Stimulated activated CD4-positive, alpha-beta T cell treated with anti-CD3 and anti-CD28 coated beads, TNF-alpha, amount 100 ng/mL, for 1 hour (primary cell): ENCODE measurements around the gene CACNA1D.

Experiments
- DNase-seq, 3 donors: peaks; one replicate each; pipeline ENCODE4 v3.0.0-alpha.2; 2020; ENCODE audit warnings: low read depth in 3 of 3, low spot score in 1 of 3

CACNA1D gene

GRCh38 chr3:53709860-53710674, 215.7 kb downstream of the CACNA1D start:
- peak in 2 of 3 donors; percentile 3 to 26 for DNase-seq

- no peak for DNase-seq
Observed at GRCh38 chr3:53711387-53711786, 217.0 kb downstream of the CACNA1D start.

GRCh38 chr3:53712817-53713388, 218.5 kb downstream of the CACNA1D start:
- DNase-seq = no peak

- no peak for DNase-seq
Observed at GRCh38 chr3:53713626-53714025, 219.2 kb downstream of the CACNA1D start.

- no peak for DNase-seq
Observed at GRCh38 chr3:53715815-53716483, 221.5 kb downstream of the CACNA1D start.

GRCh38 chr3:53716998-53717397, 222.6 kb downstream of the CACNA1D start:
- no peak for DNase-seq

GRCh38 chr3:53718462-53718861, 224.1 kb downstream of the CACNA1D start:
- DNase-seq = no peak

- no peak for DNase-seq
Observed at GRCh38 chr3:53719796-53720195, 225.4 kb downstream of the CACNA1D start.

- DNase-seq = no peak
Observed at GRCh38 chr3:53721187-53722119, 227.0 kb downstream of the CACNA1D start.

GRCh38 chr3:53724566-53724965, 230.2 kb downstream of the CACNA1D start:
- no peak for DNase-seq

- DNase-seq = no peak
Observed at GRCh38 chr3:53725387-53725995, 231.1 kb downstream of the CACNA1D start.

GRCh38 chr3:53726643-53727042, 232.2 kb downstream of the CACNA1D start:
- DNase-seq = no peak

GRCh38 chr3:53728606-53729005, 234.2 kb downstream of the CACNA1D start:
- DNase-seq = no peak

- no peak for DNase-seq
Observed at GRCh38 chr3:53729159-53729558, 234.7 kb downstream of the CACNA1D start.

- DNase-seq = no peak
Observed at GRCh38 chr3:53729618-53730017, 235.2 kb downstream of the CACNA1D start.

- no peak for DNase-seq
Observed at GRCh38 chr3:53730576-53730975, 236.2 kb downstream of the CACNA1D start.

- DNase-seq = no peak
Observed at GRCh38 chr3:53731934-53732624, 237.7 kb downstream of the CACNA1D start.

- no peak for DNase-seq
Observed at GRCh38 chr3:53733446-53733845, 239.0 kb downstream of the CACNA1D start.

- no peak for DNase-seq
Observed at GRCh38 chr3:53739966-53740365, 245.6 kb downstream of the CACNA1D start.

GRCh38 chr3:53740956-53741355, 246.5 kb downstream of the CACNA1D start:
- no peak for DNase-seq
